Naive thymus-derived CD4-positive, alpha-beta T cell (primary cell): Measurements from ENCODE around the gene NR2E1. TPM values are rescaled to one million over a fixed set of nuclear protein-coding genes. Genes with fewer than 3 reads are reported as not detected.
A peak's percentile ranks its signal among the peaks of the same experiment; 100 is the strongest.

Experiments used
- ATAC-seq: fragments of 150-1000 bp; cut with Tn5 transposase; 2 replicates; pipeline ENCODE4 v1.10.0; 2021; ENCODE audit warnings: mild to moderate bottlenecking, moderate library complexity
- CTCF ChIA-PET: fragments of 350-600 bp; sonication (Branson Sonifier 250); formaldehyde crosslinking; loops from one replicate; lab custom pipeline; 2021; ENCODE audit warnings: antibody characterized with exemption; lab: Charles Lee
- POLR2A ChIA-PET: fragments of 350-600 bp; sonication (Branson Sonifier 250); formaldehyde crosslinking; loops from one replicate; lab custom pipeline; 2021; ENCODE audit warnings: antibody characterized with exemption, inconsistent platforms; lab: Charles Lee
- DNase-seq, 9 donors: peaks; one replicate each; pipeline versions ENCODE4 v3.0.0 to v3.0.0-alpha.2; 2020 to 2022; ENCODE audit warnings: mixed read lengths in 1 of 9
- H3K27ac ChIP-seq: one replicate; pipeline ENCODE4 v1.7.0; 2013; ENCODE audit warnings: mild to moderate bottlenecking, low read depth, low read length, moderate library complexity
- H3K27me3 ChIP-seq, 2 donors: one replicate each; pipeline ENCODE4 v1.7.0; 2013; ENCODE audit warnings: low read length in 2 of 2, mild to moderate bottlenecking in 2 of 2, moderate library complexity in 2 of 2; ENCODE audit not compliant: control insufficient read depth in 2 of 2, insufficient read depth in 2 of 2
- H3K36me3 ChIP-seq, 3 experiments: 1 replicate in 2 of 3; 2 replicates in 1 of 3; pipeline ENCODE4 v1.7.0; 2013; ENCODE audit warnings: low read length in 3 of 3, mild to moderate bottlenecking in 3 of 3, moderate library complexity in 1 of 3; ENCODE audit not compliant: insufficient read depth in 3 of 3, control insufficient read depth in 2 of 3
- H3K4me1 ChIP-seq, 2 donors: one replicate each; pipeline ENCODE4 v1.7.0; 2013; ENCODE audit warnings: low read length in 2 of 2, mild to moderate bottlenecking in 2 of 2, moderate library complexity in 1 of 2; ENCODE audit not compliant: control insufficient read depth in 2 of 2, insufficient read depth in 2 of 2
- H3K4me3 ChIP-seq: 2 replicates; pipeline ENCODE4 v1.7.0; 2013; ENCODE audit warnings: mild to moderate bottlenecking, low read length
- H3K9me3 ChIP-seq, 3 experiments: 1 replicate in 2 of 3; 2 replicates in 1 of 3; pipeline ENCODE4 v1.7.0; 2013; ENCODE audit warnings: low read length in 3 of 3; ENCODE audit not compliant: control insufficient read depth in 2 of 3
- H3K27ac Mint-ChIP-seq, 9 donors: one replicate each; pipeline ENCODE4 v1.8.0; 2020 to 2022; ENCODE audit warnings: mixed read lengths in 9 of 9, mild to moderate bottlenecking in 8 of 9, moderate library complexity in 5 of 9, inconsistent platforms in 2 of 9
- H3K27me3 Mint-ChIP-seq, 5 donors: one replicate each; pipeline ENCODE4 v1.8.0; 2021 to 2022; ENCODE audit warnings: mixed read lengths in 5 of 5, mild to moderate bottlenecking in 1 of 5
- H3K36me3 Mint-ChIP-seq, 5 donors: one replicate each; pipeline ENCODE4 v1.8.0; 2020 to 2022; ENCODE audit warnings: mixed read lengths in 5 of 5, mild to moderate bottlenecking in 3 of 5, inconsistent platforms in 1 of 5
- H3K4me1 Mint-ChIP-seq, 7 donors: one replicate each; pipeline ENCODE4 v1.8.0; 2020 to 2022; ENCODE audit warnings: mixed read lengths in 7 of 7, mild to moderate bottlenecking in 3 of 7, inconsistent platforms in 1 of 7
- H3K4me3 Mint-ChIP-seq, 10 donors: one replicate each; pipeline ENCODE4 v1.8.0; 2020 to 2022; ENCODE audit warnings: mild to moderate bottlenecking in 10 of 10, mixed read lengths in 10 of 10, moderate library complexity in 6 of 10, inconsistent platforms in 2 of 10
- H3K9me3 Mint-ChIP-seq, 11 donors: one replicate each; pipeline ENCODE4 v1.8.0; 2020 to 2022; ENCODE audit warnings: mixed read lengths in 11 of 11, mild to moderate bottlenecking in 4 of 11, inconsistent platforms in 1 of 11, moderate library complexity in 1 of 11
- intact Hi-C, 2 donors: fragments of 100-400 bp; cut with micrococcal nuclease; formaldehyde crosslinking; loops; one replicate each; pipeline ENCODE4 v1.15.1; 2023
- polyA plus RNA-seq, 2 donors: library from polyadenylated mRNA; unstranded; fragments of 300-500 nt; fragmentation: Illumina TruSeq; gene quantifications; one replicate each; pipeline ENCODE4 v1.2.3, GENCODE V29; 2021
- total RNA-seq, 6 experiments: library from RNA in 5 of 6; stranded (reverse) in 5 of 6; gene quantifications; 1 replicate in 5 of 6; 2 replicates in 1 of 6; pipeline ENCODE4 v1.2.3 and lab custom pipeline; 2021 to 2026

The NR2E1 gene
- total and polyA plus RNA-seq, 7 experiments from 2014 or later: not detected

- H3K9me3 ChIP-seq: no peaks in the 10 kb centered on the region
- Mint-ChIP-seq H3K4me3 (no peak overlapping the region), H3K4me1 (no peaks in the 10 kb centered on the region), H3K27ac (no peak overlapping the region), H3K36me3 (no peaks in the 10 kb centered on the region), H3K9me3 (peaks cover 0 to 4% (median 0%) of the 10 kb centered on the region in 11 donors), H3K27me3 (peaks cover 27 to 55% (median 33%) of the 10 kb centered on the region in 5 donors)
- H3K4me3 ChIP-seq: no peak overlapping the region
- CTCF ChIA-PET: no interaction called here
- H3K4me1 ChIP-seq: no peaks in the 10 kb centered on the region
- H3K27me3 ChIP-seq: peaks cover 0 to 3% of the 10 kb centered on the region in 2 donors
- H3K36me3 ChIP-seq: no peaks in the 10 kb centered on the region
- intact Hi-C loops: no loop called here
- DNase-seq (no peak), ATAC-seq (no peak)
- POLR2A ChIA-PET: interaction anchor here (0.6 to 1.0 kb wide), 2 partner anchors 44 to 834 kb away, joined by 3 to 4 read pairs; no protein-coding TSS in a partner anchor
- no peak overlapping the region for H3K27ac ChIP-seq
These were observed 21.7 kb downstream of the NR2E1 start for GRCh38 chr6:108187519-108187918.

- Mint-ChIP-seq H3K9me3 (peaks cover 0 to 4% (median 0%) of the 10 kb centered on the region in 11 donors), H3K4me3 (no peak overlapping the region), H3K4me1 (no peaks in the 10 kb centered on the region), H3K36me3 (peaks cover 0 to 3% (median 0%) of the 10 kb centered on the region in 5 donors), H3K27me3 (peaks cover 9 to 40% (median 19%) of the 10 kb centered on the region in 5 donors), H3K27ac (no peak overlapping the region)
- Histone ChIP-seq H3K9me3 (no peaks in the 10 kb centered on the region), H3K27ac (no peak overlapping the region), H3K36me3 (no peaks in the 10 kb centered on the region), H3K4me3 (no peak overlapping the region), H3K27me3 (no peaks in the 10 kb centered on the region), H3K4me1 (no peaks in the 10 kb centered on the region)
- no peak for ATAC-seq
- POLR2A ChIA-PET: no interaction called here
- DNase-seq: no peak
- CTCF ChIA-PET: interaction anchor here (0.6 kb wide), 1 partner anchor 1224 kb away, joined by 4 read pairs; no protein-coding TSS in a partner anchor
- intact Hi-C loops: no loop called here
These were observed 27.3 kb downstream of the NR2E1 start for GRCh38 chr6:108193131-108193530.

GRCh38 chr6:108193835-108194234 lies 28.0 kb downstream of the NR2E1 start:
- Histone ChIP-seq H3K27ac (no peak overlapping the region), H3K9me3 (no peaks in the 10 kb centered on the region), H3K27me3 (no peaks in the 10 kb centered on the region), H3K36me3 (no peaks in the 10 kb centered on the region), H3K4me1 (no peaks in the 10 kb centered on the region), H3K4me3 (no peak overlapping the region)
- peaks cover 8 to 35% (median 17%) of the 10 kb centered on the region in 5 donors for H3K27me3 Mint-ChIP-seq
- intact Hi-C loops: no loop called here
- peaks cover 0 to 3% (median 0%) of the 10 kb centered on the region in 5 donors for H3K36me3 Mint-ChIP-seq
- H3K4me1 Mint-ChIP-seq: no peaks in the 10 kb centered on the region
- peaks cover 0 to 4% (median 0%) of the 10 kb centered on the region in 11 donors for H3K9me3 Mint-ChIP-seq
- no peak overlapping the region for H3K27ac Mint-ChIP-seq
- no peak for ATAC-seq
- no peak overlapping the region for H3K4me3 Mint-ChIP-seq
- POLR2A ChIA-PET: no interaction called here
- no peak for DNase-seq
- CTCF ChIA-PET: no interaction called here

GRCh38 chr6:108194503-108194902 lies 28.7 kb downstream of the NR2E1 start:
- POLR2A ChIA-PET: no interaction called here
- ATAC-seq: no peak
- H3K4me1 Mint-ChIP-seq: no peaks in the 10 kb centered on the region

GRCh38 chr6:108195209-108195608 lies 29.4 kb downstream of the NR2E1 start:
- Histone ChIP-seq H3K36me3 (no peaks in the 10 kb centered on the region), H3K9me3 (no peaks in the 10 kb centered on the region), H3K27ac (no peak overlapping the region), H3K4me1 (no peaks in the 10 kb centered on the region), H3K27me3 (no peaks in the 10 kb centered on the region), H3K4me3 (no peak overlapping the region)
- H3K4me3 Mint-ChIP-seq: no peak overlapping the region
- no peak for DNase-seq
- no peaks in the 10 kb centered on the region for H3K9me3 Mint-ChIP-seq
- peaks cover 8 to 26% (median 14%) of the 10 kb centered on the region in 5 donors for H3K27me3 Mint-ChIP-seq
- ChIA-PET POLR2A (no interaction called here), CTCF (no interaction called here)
- intact Hi-C loops: no loop called here
- H3K27ac Mint-ChIP-seq: no peak overlapping the region
- peaks cover 0 to 6% (median 0%) of the 10 kb centered on the region in 5 donors for H3K36me3 Mint-ChIP-seq
- no peak for ATAC-seq
- no peaks in the 10 kb centered on the region for H3K4me1 Mint-ChIP-seq

More at GRCh38 chr6:108194503-108194902, 28.7 kb downstream of the NR2E1 start:
- DNase-seq: no peak
- H3K36me3 ChIP-seq: no peaks in the 10 kb centered on the region
- H3K27ac ChIP-seq: no peak overlapping the region
- H3K27me3 Mint-ChIP-seq: peaks cover 8 to 28% (median 15%) of the 10 kb centered on the region in 5 donors
- no peaks in the 10 kb centered on the region for H3K4me1 ChIP-seq
- no peak overlapping the region for H3K4me3 ChIP-seq
- intact Hi-C loops: no loop called here
- H3K4me3 Mint-ChIP-seq: no peak overlapping the region
- CTCF ChIA-PET: no interaction called here
- no peaks in the 10 kb centered on the region for H3K9me3 ChIP-seq
- H3K27ac Mint-ChIP-seq: no peak overlapping the region
- peaks cover 0 to 3% (median 0%) of the 10 kb centered on the region in 5 donors for H3K36me3 Mint-ChIP-seq
- no peaks in the 10 kb centered on the region for H3K27me3 ChIP-seq
- H3K9me3 Mint-ChIP-seq: peaks cover 0 to 1% (median 0%) of the 10 kb centered on the region in 11 donors

GRCh38 chr6:108198761-108199498 lies 33.1 kb downstream of the NR2E1 start:
- Histone ChIP-seq H3K4me1 (no peaks in the 10 kb centered on the region), H3K36me3 (no peaks in the 10 kb centered on the region), H3K4me3 (no peak overlapping the region), H3K27me3 (no peaks in the 10 kb centered on the region), H3K27ac (no peak overlapping the region), H3K9me3 (no peaks in the 10 kb centered on the region)
- CTCF ChIA-PET: no interaction called here
- Mint-ChIP-seq H3K27me3 (peaks cover 5 to 11% (median 7%) of the 10 kb centered on the region in 5 donors), H3K27ac (no peak overlapping the region), H3K36me3 (peaks cover 0 to 19% (median 4%) of the 10 kb centered on the region in 5 donors), H3K9me3 (no peaks in the 10 kb centered on the region), H3K4me1 (no peaks in the 10 kb centered on the region), H3K4me3 (no peak overlapping the region)
- DNase-seq: no peak
- peak; percentile 29 for ATAC-seq
- intact Hi-C loops: no loop called here
- POLR2A ChIA-PET: no interaction called here

- no peak for DNase-seq
- Mint-ChIP-seq H3K36me3 (peaks cover 0 to 23% (median 5%) of the 10 kb centered on the region in 5 donors), H3K4me1 (no peaks in the 10 kb centered on the region), H3K9me3 (no peaks in the 10 kb centered on the region), H3K27ac (no peak overlapping the region), H3K27me3 (peaks cover 0 to 2% (median under 1%) of the 10 kb centered on the region in 5 donors), H3K4me3 (no peak overlapping the region)
- Histone ChIP-seq H3K4me1 (no peaks in the 10 kb centered on the region), H3K27me3 (no peaks in the 10 kb centered on the region), H3K9me3 (no peaks in the 10 kb centered on the region), H3K36me3 (no peaks in the 10 kb centered on the region), H3K4me3 (no peak overlapping the region), H3K27ac (no peak overlapping the region)
- ChIA-PET POLR2A (no interaction called here), CTCF (no interaction called here)
- intact Hi-C loops: no loop called here
- ATAC-seq: no peak
These were observed 34.4 kb downstream of the NR2E1 start for GRCh38 chr6:108200186-108200585.
